ENCODE measurements around the gene RBM22. TPM values are rescaled to one million over a fixed set of nuclear protein-coding genes. Genes with fewer than 3 reads are reported as not detected.

Gene RBM22
- total RNA-seq, 1 experiment from 2014 or later, result 66.8 TPM

- ChIA-PET POLR2A (ENCODE audit: low non-redundant PET) (no interaction called here), CTCF (no interaction called here)
- no peak for DNase-seq (ENCODE audit: low spot score)
- Histone ChIP-seq H3K4me1 (ENCODE audit: insufficient read depth, low read length, poor library complexity, severe bottlenecking) (no peaks in the 10 kb centered on the region), H3K9me3 (ENCODE audit: low read depth, low read length, poor library complexity, severe bottlenecking) (no peaks in the 10 kb centered on the region), H3K27ac (ENCODE audit: low read depth, low read length, poor library complexity, severe bottlenecking) (no peak overlapping the region), H3K27me3 (replicated peaks; ENCODE audit: insufficient read depth, low read depth, low read length, poor library complexity) (no peaks in the 10 kb centered on the region), H3K4me3 (ENCODE audit: low read depth, low read length, poor library complexity, severe bottlenecking) (no peak overlapping the region), H3K36me3 (ENCODE audit: insufficient read depth, low read length, poor library complexity, severe bottlenecking) (peaks cover 57% of the 10 kb centered on the region)
- TF ChIP-seq, protein P1, sequence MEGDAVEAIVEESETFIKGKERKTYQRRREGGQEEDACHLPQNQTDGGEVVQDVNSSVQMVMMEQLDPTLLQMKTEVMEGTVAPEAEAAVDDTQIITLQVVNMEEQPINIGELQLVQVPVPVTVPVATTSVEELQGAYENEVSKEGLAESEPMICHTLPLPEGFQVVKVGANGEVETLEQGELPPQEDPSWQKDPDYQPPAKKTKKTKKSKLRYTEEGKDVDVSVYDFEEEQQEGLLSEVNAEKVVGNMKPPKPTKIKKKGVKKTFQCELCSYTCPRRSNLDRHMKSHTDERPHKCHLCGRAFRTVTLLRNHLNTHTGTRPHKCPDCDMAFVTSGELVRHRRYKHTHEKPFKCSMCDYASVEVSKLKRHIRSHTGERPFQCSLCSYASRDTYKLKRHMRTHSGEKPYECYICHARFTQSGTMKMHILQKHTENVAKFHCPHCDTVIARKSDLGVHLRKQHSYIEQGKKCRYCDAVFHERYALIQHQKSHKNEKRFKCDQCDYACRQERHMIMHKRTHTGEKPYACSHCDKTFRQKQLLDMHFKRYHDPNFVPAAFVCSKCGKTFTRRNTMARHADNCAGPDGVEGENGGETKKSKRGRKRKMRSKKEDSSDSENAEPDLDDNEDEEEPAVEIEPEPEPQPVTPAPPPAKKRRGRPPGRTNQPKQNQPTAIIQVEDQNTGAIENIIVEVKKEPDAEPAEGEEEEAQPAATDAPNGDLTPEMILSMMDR (conservative IDR thresholded peaks at IDR 0.05; ENCODE audit: low read depth, low read length), result no peak
- TSS peak; percentile 23 for BruUV-seq (replicated peaks)
- intact Hi-C loops (cut with micrococcal nuclease; ENCODE audit: unreplicated experiment), result no loop called here
Measured at GRCh38 chr5:150690760-150691159, 10.1 kb downstream of the RBM22 start.

DNA sequence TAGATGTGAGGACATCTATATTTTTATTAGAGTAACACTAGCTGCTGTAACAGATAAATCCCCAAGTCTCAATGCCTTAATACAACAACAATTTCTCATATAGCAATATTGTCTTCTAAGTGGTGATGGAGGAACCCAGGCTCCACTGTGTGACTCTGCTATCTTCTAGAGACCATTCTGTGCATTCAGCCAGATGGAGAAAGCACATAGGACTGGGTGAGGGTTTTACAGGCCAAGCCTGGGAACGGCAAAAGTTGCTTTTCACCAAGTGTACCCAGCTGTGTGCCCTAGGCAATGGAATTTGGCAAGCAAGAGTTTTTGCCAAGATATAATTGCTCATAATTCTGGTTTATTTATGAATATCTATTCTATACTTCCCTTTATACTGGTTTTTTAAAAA, 11.7 kb downstream of the RBM22 start:
- DNase-seq (ENCODE audit: low spot score), result no peak
- H3K4me3 ChIP-seq (ENCODE audit: low read depth, low read length, poor library complexity, severe bottlenecking), result no peak overlapping the region
- ChIA-PET CTCF (no interaction called here), POLR2A (ENCODE audit: low non-redundant PET) (no interaction called here)
- intact Hi-C loops (cut with micrococcal nuclease; ENCODE audit: unreplicated experiment), result no loop called here
- no peaks in the 10 kb centered on the region for H3K9me3 ChIP-seq (ENCODE audit: low read depth, low read length, poor library complexity, severe bottlenecking)
- no peaks in the 10 kb centered on the region for H3K4me1 ChIP-seq (ENCODE audit: insufficient read depth, low read length, poor library complexity, severe bottlenecking)
- H3K27me3 ChIP-seq (replicated peaks; ENCODE audit: insufficient read depth, low read depth, low read length, poor library complexity), result no peaks in the 10 kb centered on the region
- H3K27ac ChIP-seq (ENCODE audit: low read depth, low read length, poor library complexity, severe bottlenecking), result no peak overlapping the region
- H3K36me3 ChIP-seq (ENCODE audit: insufficient read depth, low read length, poor library complexity, severe bottlenecking), result peaks cover 40% of the 10 kb centered on the region
- no peak for TF ChIP-seq EZH2 (IDR thresholded peaks at IDR 0.05; ENCODE audit: borderline replicate concordance, low read depth, low read length, poor library complexity, severe bottlenecking)
- TF ChIP-seq, protein P1 (conservative IDR thresholded peaks at IDR 0.05; ENCODE audit: low read depth, low read length), result no peak
- no TSS peak for BruUV-seq (replicated peaks)

GRCh38 chr5:150676578-150676977, 24.3 kb downstream of the RBM22 start:
- BruUV-seq (replicated peaks), result no TSS peak
- no peak for TF ChIP-seq EZH2 (IDR thresholded peaks at IDR 0.05; ENCODE audit: borderline replicate concordance, low read depth, low read length, poor library complexity, severe bottlenecking)
- TF ChIP-seq, protein P1 (conservative IDR thresholded peaks at IDR 0.05; ENCODE audit: low read depth, low read length), result no peak
- no peak for DNase-seq (ENCODE audit: low spot score)
- Histone ChIP-seq H3K9me3 (ENCODE audit: low read depth, low read length, poor library complexity, severe bottlenecking) (no peaks in the 10 kb centered on the region), H3K36me3 (ENCODE audit: insufficient read depth, low read length, poor library complexity, severe bottlenecking) (no peaks in the 10 kb centered on the region), H3K4me3 (ENCODE audit: low read depth, low read length, poor library complexity, severe bottlenecking) (no peak overlapping the region), H3K27ac (ENCODE audit: low read depth, low read length, poor library complexity, severe bottlenecking) (no peak overlapping the region), H3K27me3 (replicated peaks; ENCODE audit: insufficient read depth, low read depth, low read length, poor library complexity) (no peaks in the 10 kb centered on the region), H3K4me1 (ENCODE audit: insufficient read depth, low read length, poor library complexity, severe bottlenecking) (peaks cover 9% of the 10 kb centered on the region)
- intact Hi-C loops (cut with micrococcal nuclease; ENCODE audit: unreplicated experiment), result loop anchor here (10.0 kb wide), 1 partner anchor 168 kb away; the partner anchor contains the start of gene IRGM
- POLR2A ChIA-PET (ENCODE audit: low non-redundant PET), result no interaction called here
- CTCF ChIA-PET, result no interaction called here
